ENCODE data around the gene CHRND.

CHRND gene

GRCh38 chr2:232581725-232582124, 55.8 kb downstream of the CHRND start:
- TF ChIP-seq CTCF (IDR thresholded peaks at IDR 0.05; ENCODE audit: borderline replicate concordance, insufficient read depth, low read depth, low read length) = no peak
- H3K4me3 ChIP-seq (ENCODE audit: low read depth, low read length) = no peak overlapping the region

- no peak for TF ChIP-seq CTCF (IDR thresholded peaks at IDR 0.05; ENCODE audit: borderline replicate concordance, insufficient read depth, low read depth, low read length)
- no peak overlapping the region for H3K4me3 ChIP-seq (ENCODE audit: low read depth, low read length)
Observed at GRCh38 chr2:232584238-232584637, 58.3 kb downstream of the CHRND start.

Measured in GM12875 (cell line).